DOHH2 (cell line): ENCODE measurements around the gene SRP68.

Source experiments
- CTCF ChIP-seq: fragments of 200-600 bp; sonication (generic); IDR thresholded peaks from one replicate; pipeline ENCODE4 v1.5.1; 2014; ENCODE audit warnings: antibody characterized with exemption, mild to moderate bottlenecking, low read depth, low read length; ENCODE audit not compliant: poor library complexity, severe bottlenecking
- EZH2phosphoT487 ChIP-seq: fragments of 200-600 bp; sonication (generic); IDR thresholded peaks from 2 replicates; pipeline ENCODE4 v1.6.1; 2017; ENCODE audit warnings: borderline replicate concordance, mild to moderate bottlenecking, antibody characterized with exemption, low read length, moderate library complexity, mixed read lengths

- TF ChIP-seq CTCF (no peak), EZH2phosphoT487 (no peak)
Observed at GRCh38 chr17:75996665-75997590, 75.4 kb downstream of the SRP68 start.
